HS-5 (cell line): Measurements from ENCODE around the gene ZFP36.
"Not testable (repeated sequence)": the region's sequence is repeated elsewhere in the genome, so short reads cannot be mapped to it uniquely, and the experiment has no call there.

Experiments
- DNase-seq: peaks from one replicate; pipeline ENCODE4 v3.0.0-alpha.2; 2012; ENCODE audit warnings: low read depth

The ZFP36 gene

DNA sequence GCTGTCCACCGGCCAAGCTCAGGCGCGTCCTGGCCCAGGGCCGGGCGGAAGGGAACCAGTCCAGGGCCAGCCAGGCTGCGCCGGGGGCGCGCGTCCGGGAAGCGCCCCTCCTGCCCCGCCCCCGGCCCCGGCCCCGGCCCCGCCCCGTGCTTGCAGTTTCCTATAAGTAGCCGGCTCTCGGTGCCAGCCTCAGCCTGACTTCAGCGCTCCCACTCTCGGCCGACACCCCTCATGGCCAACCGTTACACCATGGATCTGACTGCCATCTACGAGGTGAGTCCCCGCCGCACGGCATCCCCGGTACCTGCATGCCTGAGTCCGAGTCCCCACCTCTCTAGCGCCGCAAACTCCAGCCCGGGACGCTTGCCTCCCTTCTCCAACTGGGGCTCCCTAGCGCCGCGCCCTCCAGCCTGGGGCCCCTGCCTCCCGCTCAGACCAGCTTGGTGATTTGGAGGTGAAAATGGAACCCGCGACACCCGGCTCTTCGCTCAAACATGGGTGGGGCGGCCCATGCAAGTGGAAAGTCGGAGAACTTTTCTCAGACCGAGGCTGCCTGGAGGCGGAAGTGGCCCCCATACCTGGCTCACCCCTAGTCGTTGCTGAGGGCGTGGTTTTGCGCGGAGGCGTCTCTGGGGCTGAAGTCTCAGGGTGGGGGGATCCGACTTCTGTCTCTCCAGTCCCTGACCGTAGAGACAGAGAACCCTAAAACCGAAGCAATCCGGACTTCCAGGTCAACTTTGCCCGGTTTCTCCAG, at the start of gene ZFP36:
Gene ZFP36 (plus strand): TSS at position 192 of the 754 bp plus-strand sequence. CDS start 58 bp downstream, at position 250.
- DNase-seq: no peak

GRCh38 chr19:39359026-39359425, 47.6 kb upstream of the ZFP36 start:
- no peak for DNase-seq

- DNase-seq: no peak
Observed at GRCh38 chr19:39360599-39360998, 46.0 kb upstream of the ZFP36 start.

DNA sequence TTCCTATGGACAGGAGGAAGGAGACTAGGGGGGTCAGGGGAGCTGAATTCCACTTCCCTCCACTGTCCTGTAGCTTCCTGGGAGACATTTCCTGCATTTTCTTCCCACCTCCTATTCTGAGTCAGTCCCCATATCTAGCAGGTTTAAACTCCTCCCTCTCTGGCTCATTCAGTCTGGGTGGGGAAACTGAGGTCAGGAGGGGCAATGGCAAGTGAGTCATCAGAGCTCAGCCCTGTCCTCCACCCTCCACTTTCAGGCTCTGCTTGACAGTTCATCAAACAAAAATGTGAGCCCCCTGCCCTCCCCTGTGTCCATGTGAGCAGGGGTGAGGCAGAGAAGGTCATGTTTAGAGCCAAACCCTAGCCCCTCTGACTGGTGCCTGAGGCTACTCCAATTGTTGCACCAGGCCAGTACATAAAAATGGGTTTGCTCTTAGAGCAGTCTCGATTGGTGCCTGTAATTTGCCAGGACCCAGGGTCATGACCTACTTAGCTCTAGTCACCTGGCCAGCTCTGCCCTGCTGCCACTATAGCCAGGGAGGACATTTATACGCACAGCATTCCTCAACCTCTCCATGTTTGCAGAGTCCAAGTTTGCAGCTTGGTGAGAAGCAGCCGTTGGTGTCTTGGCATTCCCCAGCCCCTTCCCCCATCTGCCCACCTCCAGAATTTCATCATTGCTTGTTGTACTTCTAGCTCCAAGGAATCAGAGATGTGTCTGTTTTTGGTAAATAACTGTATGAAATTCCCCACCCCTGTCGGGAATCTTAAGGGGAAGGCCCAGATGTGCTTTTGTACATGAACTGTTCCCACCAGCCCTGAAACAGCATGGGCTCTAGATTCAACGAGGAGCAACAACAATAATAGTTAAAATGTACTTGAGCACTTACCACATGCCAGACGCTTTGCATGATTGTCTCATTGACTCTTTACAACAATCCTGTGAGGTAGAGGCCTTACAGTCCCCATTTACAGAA, 43.7 kb upstream of the ZFP36 start:
- peak; percentile 60 for DNase-seq

- DNase-seq: no peak
Observed at GRCh38 chr19:39363901-39364457, 42.7 kb upstream of the ZFP36 start.

- no peak for DNase-seq
Observed at GRCh38 chr19:39365531-39365930, 41.1 kb upstream of the ZFP36 start.

- no peak for DNase-seq
Observed at GRCh38 chr19:39369200-39369599, 37.4 kb upstream of the ZFP36 start.

DNA sequence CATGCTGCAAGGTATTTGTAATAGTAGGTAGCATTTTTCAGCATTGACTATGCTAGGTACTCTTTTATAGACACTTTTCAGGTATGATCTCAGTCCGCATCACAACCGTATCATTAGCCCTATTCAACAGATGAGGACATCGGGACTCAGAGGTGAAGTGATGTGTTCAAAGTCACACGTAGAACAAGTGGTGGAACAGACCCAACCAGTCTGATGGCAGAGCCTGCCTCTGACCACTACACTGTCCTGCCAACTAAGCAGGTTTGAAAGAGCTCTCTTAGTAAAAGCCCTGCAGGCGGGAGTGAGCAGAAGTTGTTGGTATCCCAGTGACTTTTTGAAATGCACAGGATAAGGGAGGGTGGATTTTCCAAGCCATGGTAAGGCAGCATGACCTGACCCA, 35.9 kb upstream of the ZFP36 start:
- DNase-seq: no peak

DNA sequence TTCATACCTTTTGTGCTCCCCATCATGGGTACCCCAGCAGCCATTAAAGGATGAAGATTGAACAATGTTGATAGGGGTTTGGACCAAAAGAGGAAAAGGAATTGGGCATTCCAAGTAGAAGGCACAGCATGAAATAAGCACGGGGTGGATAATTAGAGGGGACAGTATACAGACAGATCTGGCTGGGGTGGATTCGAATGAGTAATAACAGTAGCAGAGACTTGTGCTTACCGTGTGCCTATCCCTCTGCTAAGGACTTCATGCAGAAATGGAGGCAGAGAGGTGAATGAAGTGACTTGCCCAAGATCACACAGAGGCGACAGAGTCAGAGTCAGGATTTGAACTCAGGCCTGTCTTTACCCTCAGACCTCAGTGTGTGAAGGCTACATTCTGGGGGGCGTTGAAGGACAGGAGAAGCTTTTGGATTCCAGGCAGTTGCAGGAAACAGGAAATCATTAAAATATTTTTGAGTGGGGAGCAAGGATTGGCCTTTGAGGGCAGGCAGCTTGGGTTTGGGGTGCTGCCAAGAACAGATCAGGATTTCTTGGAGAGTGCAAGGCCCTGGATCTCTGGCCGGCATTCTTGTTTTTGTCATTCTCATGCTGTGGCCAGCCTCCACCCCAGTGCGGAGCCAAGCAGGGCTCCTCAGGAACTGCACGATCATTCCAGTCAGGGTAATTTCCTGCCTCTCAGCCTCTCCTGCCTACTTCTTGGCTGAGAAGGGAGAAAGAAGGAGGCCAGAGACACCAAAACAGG, 34.4 kb upstream of the ZFP36 start:
- peak; percentile 68 for DNase-seq

GRCh38 chr19:39372941-39373340, 33.7 kb upstream of the ZFP36 start:
- DNase-seq: no peak

DNA sequence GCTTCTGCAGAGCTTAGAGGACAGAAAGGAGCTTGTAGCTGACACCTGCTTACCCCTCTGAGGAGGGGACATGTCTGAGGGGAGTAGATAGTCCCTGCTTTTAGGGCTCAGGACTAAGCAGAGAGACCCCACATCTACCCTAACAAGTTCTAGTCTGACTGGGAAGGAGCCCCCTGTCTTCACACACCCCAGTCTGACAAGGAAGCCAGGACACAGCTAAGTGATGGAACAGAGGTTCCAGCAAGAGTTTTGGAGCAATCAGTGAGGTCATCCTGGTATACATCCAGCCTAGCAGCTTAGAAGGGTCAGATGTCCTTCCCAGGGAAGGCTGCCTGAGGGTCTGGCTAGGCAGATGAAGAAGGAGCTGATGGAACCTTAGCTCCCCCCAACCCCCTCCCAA, 30.7 kb upstream of the ZFP36 start:
- no peak for DNase-seq

DNA sequence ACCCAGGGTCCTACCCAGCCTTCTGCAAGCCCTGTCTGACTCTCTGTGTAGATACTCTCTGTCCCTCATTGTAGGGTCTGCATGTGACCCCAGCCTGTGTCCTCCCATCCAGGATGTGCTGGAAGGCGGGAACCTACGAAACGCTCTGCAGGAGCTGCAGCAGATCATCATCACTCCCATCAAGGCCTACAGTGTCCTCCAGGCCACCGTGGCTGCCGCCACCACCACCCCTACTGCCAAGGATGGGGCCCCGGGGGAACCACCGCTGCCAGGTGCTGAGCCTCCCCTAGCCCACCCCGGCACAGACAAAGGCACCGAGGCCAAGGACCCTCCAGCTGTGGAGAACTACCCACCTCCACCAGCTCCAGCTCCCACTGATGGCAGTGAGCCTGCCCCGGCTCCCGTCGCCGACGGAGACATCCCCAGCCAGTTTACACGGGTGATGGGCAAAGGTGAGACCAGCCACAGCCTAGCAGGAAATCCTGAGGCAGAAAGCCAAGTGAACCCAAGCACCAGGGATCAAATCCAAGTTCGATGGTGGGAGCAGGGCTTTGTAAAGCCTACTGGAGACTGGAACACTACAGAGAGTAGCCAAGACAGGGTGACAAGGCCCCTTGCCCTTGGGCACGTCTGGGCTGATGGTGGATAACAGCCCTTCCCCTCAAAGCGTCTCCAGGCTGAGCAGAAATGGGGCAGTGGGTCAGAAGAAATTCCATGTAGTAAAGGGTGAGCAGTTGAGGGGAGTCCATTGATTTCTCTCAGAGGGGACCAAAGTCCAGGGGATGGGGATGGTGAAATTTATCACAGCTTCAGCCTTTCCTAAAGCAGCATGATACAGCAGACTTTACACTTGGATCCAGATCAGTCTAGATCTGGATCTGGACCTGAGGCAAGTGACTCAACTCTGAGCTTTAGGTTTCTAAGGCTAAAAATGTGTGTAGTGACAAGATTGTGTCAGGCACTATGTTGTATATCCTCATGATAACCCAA, 29.0 kb upstream of the ZFP36 start:
- no peak for DNase-seq

DNA sequence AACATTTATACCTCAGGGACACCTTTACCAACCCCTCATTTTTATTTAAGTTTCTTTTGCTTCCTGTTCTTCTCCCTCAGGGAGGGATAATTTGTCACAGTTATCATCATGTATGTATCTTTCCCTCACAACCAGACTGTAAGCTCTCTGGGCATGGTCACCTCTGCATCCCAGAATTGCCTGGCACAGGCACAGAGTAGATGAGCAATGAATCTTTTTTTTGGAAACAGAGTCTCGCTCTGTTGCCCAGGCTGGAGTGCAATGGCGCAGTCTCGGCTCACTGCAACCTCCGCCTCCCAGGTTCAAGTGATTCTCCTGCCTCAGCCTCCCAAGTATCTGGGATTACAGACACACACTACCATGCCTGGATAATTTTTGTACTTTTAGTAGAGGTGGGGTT, 27.3 kb upstream of the ZFP36 start:
- not testable (repeated sequence) for DNase-seq

GRCh38 chr19:39379865-39380396, 26.7 kb upstream of the ZFP36 start:
- no peak for DNase-seq

DNA sequence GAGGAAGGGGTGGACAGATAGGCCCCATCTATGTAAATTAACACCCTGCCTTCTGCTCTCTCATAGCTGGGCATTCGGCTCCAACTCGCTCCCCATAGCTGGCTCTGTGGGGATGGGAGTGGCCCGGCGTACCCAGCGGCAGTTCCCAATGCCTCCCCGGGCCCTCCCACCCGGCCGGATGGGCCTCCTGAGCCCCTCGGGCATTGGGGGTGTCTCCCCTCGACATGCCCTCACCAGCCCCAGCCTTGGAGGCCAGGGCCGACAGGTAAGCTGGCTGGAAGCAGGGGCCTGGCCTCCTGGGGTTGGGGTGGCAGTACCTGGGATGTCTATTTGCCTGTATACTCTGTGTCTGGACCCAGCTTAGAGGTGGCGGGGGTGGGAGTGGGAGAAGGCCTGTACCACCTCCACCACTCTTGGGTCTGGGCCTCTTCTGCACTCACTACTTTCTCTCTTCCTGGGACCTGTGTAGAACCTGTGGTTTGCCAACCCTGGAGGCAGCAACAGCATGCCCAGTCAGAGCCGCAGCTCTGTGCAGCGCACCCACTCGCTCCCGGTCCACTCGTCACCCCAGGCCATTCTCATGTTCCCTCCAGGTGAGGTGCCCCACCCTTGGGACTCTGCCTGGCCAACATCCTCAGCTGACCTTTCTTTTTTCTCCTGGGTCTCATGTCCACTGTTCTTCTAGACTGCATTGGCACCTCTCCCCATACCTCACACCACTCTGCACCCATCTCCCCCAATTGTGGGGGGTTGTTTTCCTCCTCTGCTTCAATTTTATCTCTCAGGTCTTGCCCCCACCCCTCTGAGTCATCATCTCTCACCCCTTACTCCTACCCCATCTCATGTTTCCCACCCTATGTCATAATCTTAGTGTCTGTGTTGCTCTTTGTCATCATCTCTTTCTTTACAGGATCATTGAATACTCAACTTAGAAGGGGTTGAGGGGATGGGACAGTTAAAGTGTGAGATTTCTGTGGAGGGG, 25.8 kb upstream of the ZFP36 start:
- DNase-seq: no peak

DNA sequence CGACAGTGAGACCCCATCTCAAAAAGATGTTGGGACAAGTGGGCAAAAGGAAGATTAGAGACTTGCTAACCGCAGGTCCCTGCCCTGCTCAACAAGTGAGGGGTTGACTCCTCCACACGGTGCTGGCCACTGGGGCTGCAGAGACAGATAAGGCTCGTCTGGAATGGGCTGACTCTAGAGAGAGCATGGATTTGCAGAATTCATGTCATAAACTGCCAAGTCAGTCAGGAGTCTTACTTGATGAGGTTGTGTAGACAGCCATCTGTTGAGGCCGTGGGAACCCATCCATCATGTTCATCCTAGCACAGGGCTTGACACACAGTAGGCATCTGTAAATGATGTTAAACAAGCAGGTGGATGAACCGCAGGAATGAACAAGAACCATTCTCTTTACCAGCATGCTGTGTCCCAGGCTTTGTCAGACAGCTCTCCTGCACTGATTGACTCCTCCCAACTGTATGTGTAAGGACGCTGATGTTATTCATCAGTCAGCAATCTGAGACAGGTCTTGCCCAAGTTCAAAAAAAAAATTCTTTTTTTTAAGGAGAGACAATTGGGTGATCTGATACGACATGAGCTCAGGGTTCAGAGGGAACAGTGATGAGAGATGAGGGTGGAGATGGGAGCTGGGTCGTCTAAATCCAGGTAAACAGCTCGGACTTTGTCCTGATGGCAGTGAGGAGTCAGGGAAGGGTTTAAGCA, 24.6 kb upstream of the ZFP36 start:
- no peak for DNase-seq

DNA sequence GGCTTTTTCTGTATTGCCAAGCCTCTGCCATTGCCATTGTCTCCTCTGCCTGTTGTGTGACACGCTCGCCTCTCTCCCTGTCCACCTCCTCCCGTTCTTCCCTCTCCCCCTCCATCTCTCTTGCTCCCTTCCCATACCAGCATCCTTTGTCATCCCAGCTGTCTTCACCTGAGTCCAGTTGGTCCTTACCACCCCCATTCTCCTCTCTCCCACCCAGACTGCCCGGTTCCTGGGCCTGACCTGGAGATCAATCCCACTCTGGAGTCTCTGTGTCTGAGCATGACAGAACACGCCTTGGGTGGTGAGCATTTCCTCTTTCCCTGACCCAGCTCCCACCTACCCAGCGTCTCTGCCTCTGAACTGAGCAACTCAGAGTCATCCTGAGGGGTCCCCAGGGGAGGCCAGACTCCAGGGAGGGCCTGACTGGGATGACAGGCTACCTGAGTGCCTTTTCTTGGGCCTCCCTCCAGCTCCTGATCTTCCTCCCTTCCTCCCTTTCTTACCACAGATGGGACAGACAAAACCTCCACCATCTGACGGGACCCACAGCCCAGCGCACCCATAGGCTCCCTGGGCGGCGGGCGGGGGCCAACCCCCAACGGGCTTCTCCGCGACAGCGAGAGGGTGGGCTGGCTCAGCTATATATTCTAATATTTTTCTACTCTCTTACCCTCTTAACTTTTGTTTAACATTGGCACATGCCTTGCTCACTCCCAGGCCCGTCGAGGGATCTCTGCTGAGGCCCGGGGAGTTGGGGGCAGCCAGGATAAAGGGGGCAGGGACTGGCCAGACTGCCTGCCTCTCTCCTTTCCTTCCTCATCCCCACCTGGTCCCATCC, 23.4 kb upstream of the ZFP36 start:
- no peak for DNase-seq
